GF-D8 (cell line): Measurements from ENCODE around the gene AHRR.
"Not testable (repeated sequence)": the region's sequence is repeated elsewhere in the genome, so short reads cannot be mapped to it uniquely, and the experiment has no call there.

Experiments
- DNase-seq: peaks from one replicate; lab custom pipeline; 2025; lab: John Stamatoyannopoulos, UW

The AHRR gene

GRCh38 chr5:306011-306805 is 15.3 kb upstream of the AHRR start:
- no peak for DNase-seq

- no peak for DNase-seq
These were observed 14.2 kb upstream of the AHRR start for GRCh38 chr5:307306-307705.

GRCh38 chr5:307794-308579 is 13.5 kb upstream of the AHRR start:
- DNase-seq, result no peak

- no peak for DNase-seq
These were observed 12.7 kb upstream of the AHRR start for GRCh38 chr5:308672-309271.

- DNase-seq, result not testable (repeated sequence)
These were observed 11.7 kb upstream of the AHRR start for GRCh38 chr5:309831-310230.

- DNase-seq, result no peak
These were observed 11.0 kb upstream of the AHRR start for GRCh38 chr5:310516-310915.

- no peak for DNase-seq
These were observed 10.5 kb upstream of the AHRR start for GRCh38 chr5:310941-311434.

- no peak for DNase-seq
These were observed 9.6 kb upstream of the AHRR start for GRCh38 chr5:311963-312362.

- DNase-seq, result no peak
These were observed 8.7 kb upstream of the AHRR start for GRCh38 chr5:312845-313244.

GRCh38 chr5:313265-313664 is 8.2 kb upstream of the AHRR start:
- no peak for DNase-seq

GRCh38 chr5:313806-314376 is 7.6 kb upstream of the AHRR start:
- no peak for DNase-seq

GRCh38 chr5:314676-315487 is 6.6 kb upstream of the AHRR start:
- no peak for DNase-seq

GRCh38 chr5:315488-316209 is 5.9 kb upstream of the AHRR start:
- DNase-seq, result no peak

- DNase-seq, result no peak
These were observed 5.1 kb upstream of the AHRR start for GRCh38 chr5:316210-317085.

- no peak for DNase-seq
These were observed 4.3 kb upstream of the AHRR start for GRCh38 chr5:317086-317811.

- DNase-seq, result no peak
These were observed 3.1 kb upstream of the AHRR start for GRCh38 chr5:318341-318897.

GRCh38 chr5:318931-319601 is 2.4 kb upstream of the AHRR start:
- DNase-seq, result no peak

GRCh38 chr5:320524-321229 is 837 bp upstream of the AHRR start:
- no peak for DNase-seq
